Erythroblast (primary cell): ENCODE measurements around the gene HIBADH.

Experiments
- GATA1 ChIP-seq: IDR thresholded peaks from 2 replicates; pipeline ENCODE4 v1.6.1; 2011; ENCODE audit warnings: low read depth, mild to moderate bottlenecking, control low read depth, low read length, moderate library complexity
- POLR2A ChIP-seq: IDR thresholded peaks from 2 replicates; pipeline ENCODE4 v1.6.1; 2011; ENCODE audit warnings: mild to moderate bottlenecking, low read length

- no peak for TF ChIP-seq POLR2A
- TF ChIP-seq GATA1: no peak
Observed at GRCh38 chr7:27709137-27710075, 46.7 kb upstream of the HIBADH start.
